Gastroesophageal sphincter (tissue), 4 donors: Measurements from ENCODE around the gene PDE11A. TPM values are rescaled to one million over a fixed set of nuclear protein-coding genes. Genes with fewer than 3 reads are reported as not detected.

Experiments
- ATAC-seq: fragments of 150-250 bp; one replicate; pipeline ENCODE4 v1.9.1; 2016; ENCODE audit warnings: mild to moderate bottlenecking, moderate library complexity
- H3K27ac ChIP-seq, 4 donors: fragments of 200-600 bp; sonication (generic) in 3 of 4; 1 replicate in 3 of 4; 2 replicates in 1 of 4; pipeline ENCODE4 v1.5.1; 2016 to 2019
- H3K27me3 ChIP-seq: fragments of 200-600 bp; sonication (generic); one replicate; pipeline ENCODE4 v1.5.1; 2019
- H3K36me3 ChIP-seq, 2 donors: fragments of 200-600 bp; sonication (generic); one replicate each; pipeline ENCODE4 v1.5.1; 2019; ENCODE audit warnings: control low read depth in 1 of 2
- H3K4me1 ChIP-seq, 3 donors: fragments of 200-600 bp; sonication (generic); 1 replicate in 2 of 3; 2 replicates in 1 of 3; pipeline ENCODE4 v1.5.1; 2016 to 2019; ENCODE audit warnings: control low read depth in 2 of 3
- H3K4me3 ChIP-seq, 2 donors: fragments of 200-600 bp; sonication (generic); one replicate each; pipeline ENCODE4 v1.5.1; 2019; ENCODE audit warnings: mild to moderate bottlenecking in 1 of 2, moderate library complexity in 1 of 2
- H3K9me3 ChIP-seq, 3 donors: fragments of 200-600 bp; sonication (generic); one replicate each; pipeline ENCODE4 v1.5.1; 2017 to 2019; ENCODE audit warnings: control low read depth in 2 of 3
- EP300 ChIP-seq: sonication (generic); formaldehyde crosslinking; IDR thresholded peaks from one replicate; pipeline ENCODE4 v1.6.1; 2017; ENCODE audit warnings: antibody characterized with exemption, mild to moderate bottlenecking
- POLR2A ChIP-seq, 2 donors: fragments of 450-650 bp; IDR thresholded peaks; one replicate each; pipeline ENCODE4 v1.6.1; 2017; ENCODE audit warnings: antibody characterized with exemption in 2 of 2, mild to moderate bottlenecking in 2 of 2, moderate library complexity in 1 of 2
- POLR2AphosphoS5 ChIP-seq: sonication (generic); formaldehyde crosslinking; IDR thresholded peaks from one replicate; pipeline ENCODE4 v1.6.1; 2017; ENCODE audit warnings: antibody characterized with exemption
- WGBS, 2 donors: methylation state at CpG; one replicate each; pipeline ENCODE4 v1.1.5; 2018; ENCODE audit warnings: low coverage in 1 of 2; 5-methylcytosine and 5-hydroxymethylcytosine counted together
- total RNA-seq, 4 donors: library from RNA; depleted of rRNA; stranded (reverse); fragments of >200 nt; gene quantifications; one replicate each; pipeline ENCODE4 v1.1.0, GENCODE V29; 2016
- TF ChIP-seq, protein P1 (sequence below), 4 experiments: fragments of 200-600 bp in 2 of 4; fragments of 450-650 bp in 2 of 4; sonication (generic) in 1 of 4; IDR thresholded peaks; one replicate each; pipeline ENCODE4 v1.5.1; 2017 to 2019; ENCODE audit warnings: antibody characterized with exemption in 4 of 4, mild to moderate bottlenecking in 2 of 4, moderate library complexity in 2 of 4

Gene PDE11A
- total RNA-seq, 4 donors from 2014 or later: 0.13 to 1.9 (median 0.16) TPM; not detected in 1

DNA sequence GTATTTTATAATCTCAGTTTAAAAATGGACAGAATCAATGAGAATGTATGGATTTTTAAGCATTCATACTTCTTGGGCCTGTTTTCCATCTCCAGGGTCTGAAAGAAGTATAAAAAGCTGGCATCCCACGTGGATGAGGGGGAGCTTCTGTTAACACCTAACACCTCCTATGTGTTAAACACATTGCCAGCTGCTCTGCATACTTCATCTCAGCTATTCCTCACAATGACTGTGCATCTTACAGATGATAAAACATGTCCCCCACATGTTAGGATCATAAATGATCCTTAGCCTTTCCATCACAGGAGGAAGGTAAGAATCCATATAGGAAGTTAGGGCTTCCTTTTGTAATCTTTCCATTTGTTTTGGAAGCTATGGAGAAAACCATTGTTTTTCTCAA is 440.9 kb downstream of the PDE11A start:
- H3K27ac ChIP-seq: no peak overlapping the region
- peaks cover 13% of the 10 kb centered on the region for H3K27me3 ChIP-seq
- no peaks in the 10 kb centered on the region for H3K36me3 ChIP-seq
- no peak overlapping the region for H3K4me3 ChIP-seq
- no peak for ATAC-seq
- H3K9me3 ChIP-seq: no peaks in the 10 kb centered on the region
- WGBS, 2 donors: 29% methylated on average over 1 of the region's 1 CpG; no CpG with 5 or more reads in 1 of the 2 donors
- no peaks in the 10 kb centered on the region for H3K4me1 ChIP-seq
- TF ChIP-seq EP300: no peak
- TF ChIP-seq, protein P1, sequence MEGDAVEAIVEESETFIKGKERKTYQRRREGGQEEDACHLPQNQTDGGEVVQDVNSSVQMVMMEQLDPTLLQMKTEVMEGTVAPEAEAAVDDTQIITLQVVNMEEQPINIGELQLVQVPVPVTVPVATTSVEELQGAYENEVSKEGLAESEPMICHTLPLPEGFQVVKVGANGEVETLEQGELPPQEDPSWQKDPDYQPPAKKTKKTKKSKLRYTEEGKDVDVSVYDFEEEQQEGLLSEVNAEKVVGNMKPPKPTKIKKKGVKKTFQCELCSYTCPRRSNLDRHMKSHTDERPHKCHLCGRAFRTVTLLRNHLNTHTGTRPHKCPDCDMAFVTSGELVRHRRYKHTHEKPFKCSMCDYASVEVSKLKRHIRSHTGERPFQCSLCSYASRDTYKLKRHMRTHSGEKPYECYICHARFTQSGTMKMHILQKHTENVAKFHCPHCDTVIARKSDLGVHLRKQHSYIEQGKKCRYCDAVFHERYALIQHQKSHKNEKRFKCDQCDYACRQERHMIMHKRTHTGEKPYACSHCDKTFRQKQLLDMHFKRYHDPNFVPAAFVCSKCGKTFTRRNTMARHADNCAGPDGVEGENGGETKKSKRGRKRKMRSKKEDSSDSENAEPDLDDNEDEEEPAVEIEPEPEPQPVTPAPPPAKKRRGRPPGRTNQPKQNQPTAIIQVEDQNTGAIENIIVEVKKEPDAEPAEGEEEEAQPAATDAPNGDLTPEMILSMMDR (IDR thresholded peaks at IDR 0.05): no peak
- no peak for TF ChIP-seq POLR2A (IDR thresholded peaks at IDR 0.05)
- TF ChIP-seq POLR2AphosphoS5: no peak

DNA sequence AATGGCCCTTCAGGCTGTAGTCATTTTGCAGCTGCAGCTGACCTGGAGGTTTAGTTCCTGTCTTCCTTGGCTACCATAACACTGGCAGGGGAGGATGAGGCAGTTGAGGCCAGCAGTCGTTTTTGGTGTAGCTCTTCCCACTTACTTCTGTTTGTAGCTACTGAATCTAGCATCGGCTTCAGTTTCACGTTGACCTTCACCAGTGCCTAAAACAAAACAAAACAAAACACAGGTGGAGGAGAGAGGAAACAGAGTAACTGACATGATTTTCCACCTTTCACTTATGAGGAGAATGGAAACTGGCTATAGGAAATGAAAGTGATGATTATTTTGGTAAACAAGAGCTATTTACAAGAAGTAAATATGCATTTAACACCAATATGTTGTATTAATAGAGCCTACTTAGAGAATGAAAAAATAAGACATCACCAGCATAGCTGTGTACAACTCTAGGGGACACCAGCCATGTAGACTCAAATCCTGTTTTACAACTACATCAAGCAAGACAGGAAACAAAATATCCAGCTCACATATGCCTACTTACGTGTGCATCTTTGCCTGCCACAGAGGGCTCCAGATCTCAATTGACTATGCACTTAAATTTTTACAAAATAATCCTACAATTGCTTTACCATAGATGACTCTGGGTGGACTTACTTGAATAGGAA is 443.1 kb downstream of the PDE11A start:
- no peak for ATAC-seq
- no peaks in the 10 kb centered on the region for H3K9me3 ChIP-seq
- peaks cover 23% of the 10 kb centered on the region for H3K27me3 ChIP-seq
- TF ChIP-seq POLR2A (IDR thresholded peaks at IDR 0.05) (no peak), EP300 (no peak), POLR2AphosphoS5 (no peak)
- TF ChIP-seq, protein P1 (IDR thresholded peaks at IDR 0.05): no peak
- WGBS, 2 donors: 51 to 76% methylated on average over 4 of the region's 4 CpGs
- H3K4me1 ChIP-seq: no peaks in the 10 kb centered on the region
- no peaks in the 10 kb centered on the region for H3K36me3 ChIP-seq
- no peak overlapping the region for H3K27ac ChIP-seq
- no peak overlapping the region for H3K4me3 ChIP-seq

DNA sequence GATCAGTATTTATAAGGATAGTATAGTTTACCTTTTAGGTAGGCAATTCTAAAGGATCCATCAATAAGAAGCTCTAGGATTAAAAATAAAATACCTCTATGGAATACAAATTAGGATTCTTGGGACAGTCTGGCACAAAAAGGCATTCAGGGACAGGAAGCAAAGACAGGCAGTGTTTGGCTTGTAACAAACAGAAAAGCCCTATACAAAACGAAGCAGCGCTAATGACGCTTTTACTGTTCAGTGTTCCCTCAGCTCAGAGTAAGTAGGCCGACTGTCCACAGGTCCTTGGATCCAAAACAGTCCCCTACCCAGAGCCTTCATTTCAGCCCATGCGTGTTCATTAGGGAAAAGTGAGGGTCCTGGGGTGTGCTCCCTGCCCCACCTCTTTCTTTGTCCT is 443.7 kb downstream of the PDE11A start:
- peaks cover 23% of the 10 kb centered on the region for H3K27me3 ChIP-seq
- no peaks in the 10 kb centered on the region for H3K36me3 ChIP-seq
- TF ChIP-seq EP300 (no peak), POLR2A (IDR thresholded peaks at IDR 0.05) (no peak), POLR2AphosphoS5 (no peak)
- TF ChIP-seq, protein P1 (IDR thresholded peaks at IDR 0.05): no peak
- H3K27ac ChIP-seq: no peak overlapping the region
- H3K4me3 ChIP-seq: no peak overlapping the region
- ATAC-seq: no peak
- 78 to 93% methylated on average over 3 to 5 of the region's 5 CpGs for WGBS, 2 donors
- no peaks in the 10 kb centered on the region for H3K4me1 ChIP-seq
- no peaks in the 10 kb centered on the region for H3K9me3 ChIP-seq

DNA sequence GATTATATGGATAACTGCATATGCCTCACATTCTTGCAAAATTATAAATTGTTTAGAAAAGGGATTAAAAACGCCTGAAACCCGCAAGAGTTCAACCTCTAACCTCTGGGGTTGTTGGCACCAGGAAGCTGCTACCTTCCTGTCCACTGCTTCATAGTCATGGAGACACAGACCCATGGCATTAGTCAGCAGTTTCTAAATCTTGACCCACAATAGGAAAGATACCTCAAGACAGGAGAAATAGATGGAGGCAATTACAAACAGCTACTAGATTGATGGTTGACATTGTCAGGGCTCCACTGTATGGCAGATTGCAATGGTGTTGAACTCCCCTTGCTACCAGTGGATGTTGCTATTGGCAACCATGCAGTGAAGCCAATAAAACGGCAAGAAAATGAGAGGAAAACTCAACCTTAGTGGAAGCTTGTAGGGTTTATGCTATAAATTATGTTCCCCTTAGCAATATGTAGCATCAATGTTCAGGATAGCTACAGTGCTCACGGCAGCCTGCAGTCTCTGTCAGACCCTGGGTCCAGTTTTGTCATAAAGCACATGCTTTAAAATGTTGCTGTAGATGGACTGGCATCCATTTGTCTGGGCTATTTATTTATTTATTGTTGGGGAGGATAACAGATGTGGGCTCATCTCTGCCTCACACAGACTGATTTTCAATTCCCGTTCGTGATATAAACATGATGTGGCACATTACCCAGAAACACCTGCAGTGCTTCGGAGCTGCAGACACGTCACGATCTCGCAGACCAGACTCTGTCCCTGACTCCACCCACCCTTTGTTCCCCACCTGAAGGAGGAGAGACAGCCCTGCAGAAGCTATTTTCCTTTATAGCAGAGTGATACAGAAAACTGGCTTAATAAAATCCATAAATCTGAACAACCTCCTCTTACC is 446.6 kb downstream of the PDE11A start:
- H3K4me3 ChIP-seq: no peak overlapping the region
- no peaks in the 10 kb centered on the region for H3K4me1 ChIP-seq
- H3K27me3 ChIP-seq: peaks cover 23% of the 10 kb centered on the region
- no peaks in the 10 kb centered on the region for H3K36me3 ChIP-seq
- TF ChIP-seq EP300: no peak
- TF ChIP-seq POLR2AphosphoS5: no peak
- TF ChIP-seq POLR2A (IDR thresholded peaks at IDR 0.05): no peak
- TF ChIP-seq, protein P1 (IDR thresholded peaks at IDR 0.05): no peak
- H3K9me3 ChIP-seq: no peaks in the 10 kb centered on the region
- WGBS, 2 donors: 22 to 43% methylated on average over 9 to 10 of the region's 10 CpGs
- no peak overlapping the region for H3K27ac ChIP-seq
- no peak for ATAC-seq
